HUES48 (cell line): ENCODE measurements around the gene ATP9B.

Experiments used
- H3K27ac ChIP-seq: one replicate; pipeline ENCODE4 v1.7.0; 2013; ENCODE audit warnings: low read depth, low read length, inconsistent platforms
- H3K27me3 ChIP-seq: 2 replicates; pipeline ENCODE4 v1.6.1; 2013; ENCODE audit warnings: mild to moderate bottlenecking, low read length; ENCODE audit not compliant: control insufficient read depth, insufficient read depth
- H3K36me3 ChIP-seq: 2 replicates; pipeline ENCODE4 v1.6.1; 2013; ENCODE audit warnings: low read length; ENCODE audit not compliant: control insufficient read depth, insufficient read depth
- H3K4me1 ChIP-seq: 2 replicates; pipeline ENCODE4 v1.6.1; 2013; ENCODE audit warnings: mild to moderate bottlenecking, low read length; ENCODE audit not compliant: control insufficient read depth, insufficient read depth
- H3K4me3 ChIP-seq: 2 replicates; pipeline ENCODE4 v1.5.1; 2013; ENCODE audit warnings: mild to moderate bottlenecking, low read depth, low read length
- H3K9ac ChIP-seq: 2 replicates; pipeline ENCODE4 v1.6.1; 2013; ENCODE audit warnings: mild to moderate bottlenecking, low read depth, low read length, moderate library complexity
- H3K9me3 ChIP-seq: 2 replicates; pipeline ENCODE4 v1.6.1; 2013; ENCODE audit warnings: low read length; ENCODE audit not compliant: control insufficient read depth, insufficient read depth

Gene ATP9B

DNA sequence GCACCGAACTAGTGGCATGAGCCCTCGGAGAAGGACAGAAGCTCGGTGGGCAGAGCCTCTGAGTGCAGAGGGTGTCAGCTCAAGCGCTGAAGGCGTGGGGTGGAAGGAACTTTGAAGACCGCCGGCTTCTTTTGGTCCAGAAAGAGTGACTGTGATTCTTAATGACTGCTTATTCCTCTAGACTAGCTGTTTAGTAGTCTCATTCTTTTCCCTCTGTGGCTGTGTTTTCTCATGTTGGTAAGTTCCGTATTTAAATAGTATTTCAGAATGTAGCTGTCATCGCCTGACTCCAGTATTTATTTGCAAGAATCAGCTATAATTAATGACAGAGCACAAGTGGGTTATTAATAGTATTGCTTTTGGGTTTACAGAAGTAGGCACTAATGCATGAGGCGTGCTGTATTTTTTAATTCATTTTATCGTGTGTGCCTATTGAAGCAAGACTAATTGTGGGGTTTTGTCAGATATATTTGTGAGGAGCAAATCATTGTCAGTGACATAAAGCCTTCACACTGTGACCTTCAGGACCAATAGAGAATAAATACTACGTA, 245.7 kb downstream of the ATP9B start:
- 0 out of 2 replicates have a peak, but pooled peaks cover 6% of the 10 kb centered on the region for H3K36me3 ChIP-seq

DNA sequence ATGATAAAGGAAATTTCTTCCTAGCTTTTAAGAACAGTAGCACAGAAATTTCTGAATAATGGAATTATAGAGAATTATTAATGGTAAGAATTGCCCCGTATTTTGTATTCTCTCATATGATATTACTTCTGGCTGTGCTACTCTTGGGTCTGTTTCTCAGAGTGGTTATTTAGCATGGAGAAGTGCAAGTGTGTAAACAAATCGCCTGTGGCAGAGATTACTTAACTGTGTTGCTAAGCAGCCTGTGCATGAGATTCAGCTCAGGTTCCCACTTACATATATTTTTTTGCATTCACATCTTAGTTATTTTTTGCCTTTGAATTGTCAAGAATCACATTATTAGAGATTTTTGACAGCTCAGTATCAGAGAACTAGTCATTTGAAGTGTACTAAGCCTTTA, 246.4 kb downstream of the ATP9B start:
- Histone ChIP-seq H3K9me3 (no peaks in the 10 kb centered on the region), H3K4me1 (no peaks in the 10 kb centered on the region), H3K27ac (no peak overlapping the region), H3K36me3 (0 out of 2 replicates have a peak, but pooled peaks cover 6% of the 10 kb centered on the region), H3K4me3 (no peak overlapping the region), H3K9ac (no peak overlapping the region), H3K27me3 (no peaks in the 10 kb centered on the region)

More for the DNA sequence above, 245.7 kb downstream of the ATP9B start:
- Histone ChIP-seq H3K27me3 (no peaks in the 10 kb centered on the region), H3K27ac (no peak overlapping the region), H3K4me1 (no peaks in the 10 kb centered on the region), H3K9ac (no peak overlapping the region), H3K9me3 (no peaks in the 10 kb centered on the region), H3K4me3 (no peak overlapping the region)

DNA sequence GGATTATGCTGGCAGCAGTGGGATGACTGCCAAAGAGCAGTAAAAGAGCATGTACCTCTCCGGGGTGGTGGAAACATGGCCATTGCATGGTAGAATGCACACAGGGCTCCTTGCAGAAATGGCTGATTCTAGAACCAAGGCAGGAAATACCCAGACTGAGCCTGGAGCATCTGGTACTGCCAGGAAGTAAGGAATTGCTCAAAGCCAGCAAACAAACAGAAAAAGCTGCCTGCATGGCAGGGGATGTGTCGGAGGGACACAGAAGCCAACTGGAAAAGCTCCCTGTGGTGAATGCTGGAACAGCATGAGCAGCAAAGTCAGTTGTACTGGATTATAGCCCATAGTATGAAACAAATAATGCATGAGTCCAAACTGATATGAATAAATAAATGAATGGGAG, 248.5 kb downstream of the ATP9B start:
- H3K9me3 ChIP-seq, result no peaks in the 10 kb centered on the region
- H3K4me1 ChIP-seq, result no peaks in the 10 kb centered on the region
- H3K9ac ChIP-seq, result no peak overlapping the region
- no peaks in the 10 kb centered on the region for H3K36me3 ChIP-seq
- no peaks in the 10 kb centered on the region for H3K27me3 ChIP-seq
- H3K4me3 ChIP-seq, result no peak overlapping the region
- H3K27ac ChIP-seq, result no peak overlapping the region

DNA sequence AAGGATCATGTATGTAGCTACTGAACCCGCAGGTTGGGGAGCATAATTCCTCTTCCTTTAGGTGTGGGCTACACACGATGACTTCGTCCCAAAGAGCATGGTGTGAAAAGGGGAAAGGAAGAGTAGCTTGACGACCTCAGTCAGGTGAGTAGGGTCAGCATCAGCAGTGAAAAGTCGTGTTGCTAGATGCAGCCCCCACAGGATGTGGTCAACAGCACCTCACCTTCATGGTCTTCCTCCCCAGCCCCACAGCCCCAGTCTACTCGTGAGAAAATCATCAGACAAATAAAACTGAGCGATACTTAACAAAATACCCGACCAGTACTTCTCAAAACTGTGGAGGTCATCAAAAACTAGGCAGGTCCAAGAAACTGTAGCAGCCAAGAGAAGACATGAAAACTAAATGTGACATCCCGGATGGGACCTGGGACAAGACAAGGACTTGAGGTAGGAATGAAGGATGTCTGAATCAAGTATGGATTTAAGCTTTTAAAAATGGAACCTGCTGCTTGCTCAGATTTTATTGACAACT, 249.0 kb downstream of the ATP9B start:
- H3K9ac ChIP-seq, result no peak overlapping the region
- no peaks in the 10 kb centered on the region for H3K4me1 ChIP-seq
- H3K4me3 ChIP-seq, result no peak overlapping the region
- no peaks in the 10 kb centered on the region for H3K27me3 ChIP-seq
- H3K27ac ChIP-seq, result no peak overlapping the region
- no peaks in the 10 kb centered on the region for H3K36me3 ChIP-seq
- no peaks in the 10 kb centered on the region for H3K9me3 ChIP-seq

GRCh38 chr18:79320216-79320850, 251.1 kb downstream of the ATP9B start:
- no peaks in the 10 kb centered on the region for H3K36me3 ChIP-seq
- H3K9me3 ChIP-seq, result no peaks in the 10 kb centered on the region
- H3K4me1 ChIP-seq, result no peaks in the 10 kb centered on the region
- no peak overlapping the region for H3K4me3 ChIP-seq
- no peak overlapping the region for H3K27ac ChIP-seq
- no peak overlapping the region for H3K9ac ChIP-seq
- H3K27me3 ChIP-seq, result no peaks in the 10 kb centered on the region

DNA sequence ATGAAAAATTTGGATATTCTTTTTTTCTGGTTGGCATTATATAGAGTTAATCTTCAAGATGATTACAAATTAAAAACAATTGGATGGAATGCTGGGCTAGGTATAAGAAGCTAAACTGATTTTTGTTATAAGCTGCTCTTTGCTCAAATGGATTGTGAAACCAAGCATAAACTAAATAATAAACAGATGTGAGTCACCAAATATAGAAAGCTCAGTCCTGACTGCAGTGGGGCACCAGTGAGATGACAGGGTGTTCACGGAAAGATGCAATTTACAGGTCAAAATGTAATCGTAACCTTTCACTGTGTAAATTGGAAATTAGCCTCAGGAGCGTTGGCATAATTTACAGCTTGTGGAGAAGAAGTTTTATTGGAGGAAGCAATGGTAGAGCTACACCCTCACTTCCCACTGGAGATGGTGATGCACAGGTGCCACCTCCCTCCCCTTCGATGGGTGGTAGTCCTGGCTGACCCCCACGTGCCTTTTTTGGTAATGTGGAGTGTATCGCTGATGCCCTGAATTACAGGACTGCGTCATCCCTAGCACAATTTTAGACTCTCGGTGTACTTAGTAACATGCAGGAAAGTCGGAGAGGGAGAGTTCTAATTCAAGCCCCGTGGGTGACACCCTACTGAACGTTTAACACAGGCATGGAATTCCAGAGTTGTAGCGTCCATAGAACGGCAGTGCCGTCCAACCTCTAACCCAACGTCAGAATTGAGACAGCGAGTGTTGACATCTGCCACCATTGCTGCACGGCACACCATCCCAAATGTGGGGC, 252.6 kb downstream of the ATP9B start:
- no peaks in the 10 kb centered on the region for H3K36me3 ChIP-seq
- H3K9me3 ChIP-seq, result no peaks in the 10 kb centered on the region
- no peak overlapping the region for H3K4me3 ChIP-seq
- H3K9ac ChIP-seq, result no peak overlapping the region
- H3K27me3 ChIP-seq, result no peaks in the 10 kb centered on the region
- no peak overlapping the region for H3K27ac ChIP-seq
- H3K4me1 ChIP-seq, result no peaks in the 10 kb centered on the region

- H3K9me3 ChIP-seq, result peaks cover 1% of the 10 kb centered on the region; the same call in 1 of the 2 replicates
- H3K27ac ChIP-seq, result no peak overlapping the region
- H3K9ac ChIP-seq, result no peak overlapping the region
- H3K36me3 ChIP-seq, result no peaks in the 10 kb centered on the region
- no peaks in the 10 kb centered on the region for H3K4me1 ChIP-seq
- H3K27me3 ChIP-seq, result no peaks in the 10 kb centered on the region
- H3K4me3 ChIP-seq, result no peak overlapping the region
Observed at GRCh38 chr18:79322441-79322840, 253.2 kb downstream of the ATP9B start.

GRCh38 chr18:79323471-79323870, 254.3 kb downstream of the ATP9B start:
- H3K27ac ChIP-seq, result no peak overlapping the region
- no peak overlapping the region for H3K4me3 ChIP-seq
- H3K36me3 ChIP-seq, result no peaks in the 10 kb centered on the region
- H3K27me3 ChIP-seq, result no peaks in the 10 kb centered on the region
- H3K9ac ChIP-seq, result no peak overlapping the region
- peaks cover 7% of the 10 kb centered on the region for H3K9me3 ChIP-seq
- H3K4me1 ChIP-seq, result no peaks in the 10 kb centered on the region

GRCh38 chr18:79326413-79327198, 257.4 kb downstream of the ATP9B start:
- Histone ChIP-seq H3K4me3 (no peak overlapping the region), H3K36me3 (peaks cover 4% of the 10 kb centered on the region; the same call in 1 of the 2 replicates), H3K27me3 (no peaks in the 10 kb centered on the region)

DNA sequence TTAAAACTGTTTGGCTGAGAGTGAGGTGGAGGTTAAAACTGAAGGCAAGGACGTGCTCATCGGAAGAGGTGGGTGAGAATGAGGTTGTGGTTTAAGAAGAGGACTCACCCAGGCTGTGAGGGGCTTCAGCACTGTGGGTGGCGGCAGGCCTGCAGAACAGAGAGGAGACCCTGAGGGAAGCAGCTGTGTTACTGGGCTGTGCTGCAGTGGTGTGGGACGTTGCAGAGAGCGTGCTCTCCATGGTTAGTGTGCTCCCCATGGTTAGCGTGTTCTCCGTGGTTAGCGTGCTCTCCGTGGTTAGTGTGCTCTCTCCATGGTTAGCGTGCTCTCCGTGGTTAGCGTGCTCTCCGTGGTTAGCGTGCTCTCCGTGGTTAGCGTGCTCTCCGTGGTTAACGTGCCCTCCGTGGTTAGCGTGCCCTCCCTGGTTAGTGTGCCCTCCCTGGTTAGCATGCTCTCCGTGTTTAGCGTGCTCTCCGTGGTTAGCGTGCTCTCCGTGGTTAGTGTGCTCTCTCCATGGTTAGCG, 258.1 kb downstream of the ATP9B start:
- H3K4me1 ChIP-seq, result no peaks in the 10 kb centered on the region
- H3K9ac ChIP-seq, result no peak overlapping the region
- peaks cover 4% of the 10 kb centered on the region; the same call in 1 of the 2 replicates for H3K36me3 ChIP-seq
- H3K9me3 ChIP-seq, result peaks cover 7% of the 10 kb centered on the region
- H3K4me3 ChIP-seq, result no peak overlapping the region
- no peak overlapping the region for H3K27ac ChIP-seq
- H3K27me3 ChIP-seq, result no peaks in the 10 kb centered on the region

More at GRCh38 chr18:79326413-79327198, 257.4 kb downstream of the ATP9B start:
- Histone ChIP-seq H3K9ac (no peak overlapping the region), H3K27ac (no peak overlapping the region), H3K9me3 (peaks cover 7% of the 10 kb centered on the region), H3K4me1 (no peaks in the 10 kb centered on the region)
